Vagina (tissue), 2 donors: Measurements from ENCODE around the gene CTBP2. TPM values are rescaled to one million over a fixed set of nuclear protein-coding genes. Genes with fewer than 3 reads are reported as not detected.
A peak's percentile ranks its signal among the peaks of the same experiment; 100 is the strongest.

Source experiments
- DNase-seq, 2 donors: peaks; one replicate each; pipeline ENCODE4 v3.0.0-alpha.2; 2017; ENCODE audit errors: extremely low spot score in 2 of 2
- H3K27ac ChIP-seq: fragments of 200-600 bp; sonication (generic); one replicate; pipeline ENCODE4 v1.5.1; 2019
- H3K27me3 ChIP-seq: fragments of 200-600 bp; sonication (generic); one replicate; pipeline ENCODE4 v1.5.1; 2019
- H3K36me3 ChIP-seq, 2 donors: fragments of 200-600 bp; sonication (generic); one replicate each; pipeline ENCODE4 v1.5.1; 2017 to 2019
- H3K4me1 ChIP-seq: fragments of 200-600 bp; sonication (generic); one replicate; pipeline ENCODE4 v1.5.1; 2019
- H3K4me3 ChIP-seq, 2 donors: fragments of 200-600 bp; sonication (generic); 1 replicate in 1 of 2; 2 replicates in 1 of 2; pipeline ENCODE4 v1.5.1; 2016 to 2019
- H3K9me3 ChIP-seq: fragments of 200-600 bp; sonication (generic); one replicate; pipeline ENCODE4 v1.5.1; 2019
- CTCF ChIP-seq, 3 experiments: fragments of 450-650 bp in 2 of 3; fragments of 200-600 bp in 1 of 3; sonication (generic) in 1 of 3; IDR thresholded peaks; one replicate each; pipeline ENCODE4 v1.5.1; 2017 to 2019; ENCODE audit warnings: antibody characterized with exemption in 3 of 3, mild to moderate bottlenecking in 2 of 3, moderate library complexity in 2 of 3
- POLR2A ChIP-seq, 2 donors: fragments of 450-650 bp; IDR thresholded peaks; one replicate each; pipeline ENCODE4 v1.6.1; 2017; ENCODE audit warnings: antibody characterized with exemption in 2 of 2, mild to moderate bottlenecking in 2 of 2, moderate library complexity in 2 of 2
- POLR2AphosphoS5 ChIP-seq, 2 donors: sonication (generic); formaldehyde crosslinking; IDR thresholded peaks; one replicate each; pipeline ENCODE4 v1.9.0; 2017; ENCODE audit warnings: antibody characterized with exemption in 2 of 2, mild to moderate bottlenecking in 2 of 2, low read depth in 1 of 2; ENCODE audit not compliant: insufficient read depth in 1 of 2
- intact Hi-C: fragments of 100-400 bp; cut with DNase I; formaldehyde crosslinking; loops from one replicate; pipeline ENCODE4 v1.15.1; 2023
- total RNA-seq: library from RNA; depleted of rRNA; stranded (reverse); fragments of >200 nt; gene quantifications from one replicate; pipeline ENCODE4 v1.2.3, GENCODE V29; 2016

The CTBP2 gene
- total RNA-seq: 74.4 TPM

GRCh38 chr10:125159932-125160855, at the start of gene CTBP2:
Gene CTBP2, minus strand, starts transcription at chr10:125160563.
- no peaks in the 10 kb centered on the region for H3K9me3 ChIP-seq
- peaks cover 41% of the 10 kb centered on the region for H3K4me1 ChIP-seq
- H3K4me3 ChIP-seq: peak within 1 kb of the TSS; percentile 78 to 96
- intact Hi-C loops: no loop called here
- peak within 1 kb of the TSS; percentile 98 for H3K27ac ChIP-seq
- TF ChIP-seq CTCF (IDR thresholded peaks at IDR 0.05) (no peak), POLR2AphosphoS5 (IDR thresholded peaks at IDR 0.05; ENCODE audit: insufficient read depth in 1 of 2, low read depth in 1 of 2) (no peak), POLR2A (IDR thresholded peaks at IDR 0.05) (no peak)
- no peaks in the 10 kb centered on the region for H3K27me3 ChIP-seq
- H3K36me3 ChIP-seq: no peaks in the 10 kb centered on the region
- no peak for DNase-seq

- no peaks in the 10 kb centered on the region for H3K27me3 ChIP-seq
- H3K9me3 ChIP-seq: no peaks in the 10 kb centered on the region
- peak overlapping the region; percentile 60 for H3K27ac ChIP-seq
- no peaks in the 10 kb centered on the region for H3K36me3 ChIP-seq
- H3K4me3 ChIP-seq: no peak overlapping the region
- TF ChIP-seq POLR2A (IDR thresholded peaks at IDR 0.05): no peak
- no peak for TF ChIP-seq POLR2AphosphoS5 (IDR thresholded peaks at IDR 0.05; ENCODE audit: insufficient read depth in 1 of 2, low read depth in 1 of 2)
- TF ChIP-seq CTCF (IDR thresholded peaks at IDR 0.05): no peak
- H3K4me1 ChIP-seq: no peaks in the 10 kb centered on the region
- DNase-seq: no peak
- intact Hi-C loops: no loop called here
Observed at GRCh38 chr10:125209591-125210355, 49.4 kb upstream of the CTBP2 start.

GRCh38 chr10:125208854-125209565, 48.6 kb upstream of the CTBP2 start:
- Histone ChIP-seq H3K9me3 (no peaks in the 10 kb centered on the region), H3K36me3 (no peaks in the 10 kb centered on the region), H3K4me1 (no peaks in the 10 kb centered on the region), H3K27ac (peak overlapping the region; percentile 60), H3K4me3 (no peak overlapping the region), H3K27me3 (no peaks in the 10 kb centered on the region)
- intact Hi-C loops: no loop called here
- no peak for TF ChIP-seq POLR2AphosphoS5 (IDR thresholded peaks at IDR 0.05; ENCODE audit: insufficient read depth in 1 of 2, low read depth in 1 of 2)
- no peak for TF ChIP-seq CTCF (IDR thresholded peaks at IDR 0.05)
- TF ChIP-seq POLR2A (IDR thresholded peaks at IDR 0.05): no peak
- DNase-seq: no peak

GRCh38 chr10:125206623-125207022, 46.3 kb upstream of the CTBP2 start:
- Histone ChIP-seq H3K27me3 (no peaks in the 10 kb centered on the region), H3K27ac (no peak overlapping the region)
- intact Hi-C loops: no loop called here

More at GRCh38 chr10:125206623-125207022, 46.3 kb upstream of the CTBP2 start:
- no peak for DNase-seq
- TF ChIP-seq CTCF (IDR thresholded peaks at IDR 0.05) (no peak), POLR2A (IDR thresholded peaks at IDR 0.05) (no peak), POLR2AphosphoS5 (IDR thresholded peaks at IDR 0.05; ENCODE audit: insufficient read depth in 1 of 2, low read depth in 1 of 2) (no peak)
- Histone ChIP-seq H3K36me3 (no peaks in the 10 kb centered on the region), H3K9me3 (no peaks in the 10 kb centered on the region), H3K4me1 (no peaks in the 10 kb centered on the region), H3K4me3 (no peak overlapping the region)
